Measurements from ENCODE around the gene ULK4. TPM values are rescaled to one million over a fixed set of nuclear protein-coding genes. Genes with fewer than 3 reads are reported as not detected.

Gene ULK4
- total RNA-seq, 4 donors from 2014 or later: 8.4 to 43.8 (median 20.8) TPM

GRCh38 chr3:41365973-41366372, 595.9 kb downstream of the ULK4 start:
- no peak for DNase-seq
- TF ChIP-seq POLR2A (IDR thresholded peaks at IDR 0.05) (no peak), CTCF (IDR thresholded peaks at IDR 0.05) (no peak)
- H3K4me1 ChIP-seq: no peaks in the 10 kb centered on the region
- H3K9me3 ChIP-seq: no peaks in the 10 kb centered on the region
- no peak overlapping the region for H3K4me3 ChIP-seq
- no peaks in the 10 kb centered on the region for H3K27me3 ChIP-seq
- no peak overlapping the region for H3K27ac ChIP-seq
- no peaks in the 10 kb centered on the region for H3K36me3 ChIP-seq

GRCh38 chr3:41364736-41365135, 597.2 kb downstream of the ULK4 start:
- DNase-seq: no peak
- H3K36me3 ChIP-seq: no peaks in the 10 kb centered on the region
- no peaks in the 10 kb centered on the region for H3K4me1 ChIP-seq
- no peak for TF ChIP-seq CTCF (IDR thresholded peaks at IDR 0.05)
- no peak for TF ChIP-seq POLR2A (IDR thresholded peaks at IDR 0.05)
- no peaks in the 10 kb centered on the region for H3K27me3 ChIP-seq
- no peak overlapping the region for H3K4me3 ChIP-seq
- H3K9me3 ChIP-seq: no peaks in the 10 kb centered on the region
- no peak overlapping the region for H3K27ac ChIP-seq

GRCh38 chr3:41363830-41364523, 597.9 kb downstream of the ULK4 start:
- Histone ChIP-seq H3K4me3 (no peak overlapping the region), H3K9me3 (no peaks in the 10 kb centered on the region), H3K4me1 (no peaks in the 10 kb centered on the region), H3K27me3 (no peaks in the 10 kb centered on the region), H3K36me3 (no peaks in the 10 kb centered on the region), H3K27ac (no peak overlapping the region)
- no peak for DNase-seq
- TF ChIP-seq POLR2A (IDR thresholded peaks at IDR 0.05) (no peak), CTCF (IDR thresholded peaks at IDR 0.05) (no peak)

- no peak for TF ChIP-seq CTCF (IDR thresholded peaks at IDR 0.05)
- no peak for TF ChIP-seq POLR2A (IDR thresholded peaks at IDR 0.05)
- no peak overlapping the region for H3K27ac ChIP-seq
- H3K4me1 ChIP-seq: no peaks in the 10 kb centered on the region
- H3K27me3 ChIP-seq: no peaks in the 10 kb centered on the region
- H3K4me3 ChIP-seq: no peak overlapping the region
- no peaks in the 10 kb centered on the region for H3K36me3 ChIP-seq
- DNase-seq: no peak
- H3K9me3 ChIP-seq: no peaks in the 10 kb centered on the region
Observed at GRCh38 chr3:41362638-41363559, 599.0 kb downstream of the ULK4 start.

GRCh38 chr3:41357271-41357670, 604.6 kb downstream of the ULK4 start:
- no peak overlapping the region for H3K4me3 ChIP-seq
- no peaks in the 10 kb centered on the region for H3K4me1 ChIP-seq
- DNase-seq: no peak
- no peak overlapping the region for H3K27ac ChIP-seq
- no peak for TF ChIP-seq CTCF (IDR thresholded peaks at IDR 0.05)
- no peak for TF ChIP-seq POLR2A (IDR thresholded peaks at IDR 0.05)
- no peaks in the 10 kb centered on the region for H3K36me3 ChIP-seq
- H3K9me3 ChIP-seq: no peaks in the 10 kb centered on the region
- H3K27me3 ChIP-seq: no peaks in the 10 kb centered on the region
